ENCODE results near the gene MAP2K5.

MAP2K5 gene

GRCh38 chr15:67745073-67746006 is 202.8 kb downstream of the MAP2K5 start:
- no peak overlapping the region for H3K27ac ChIP-seq
- TF ChIP-seq ZFX (IDR thresholded peaks at IDR 0.05) (no peak), CTCF (conservative IDR thresholded peaks at IDR 0.05) (no peak)

- no peak overlapping the region for H3K27ac ChIP-seq
- TF ChIP-seq CTCF (conservative IDR thresholded peaks at IDR 0.05) (no peak), ZFX (IDR thresholded peaks at IDR 0.05) (no peak)
Measured at GRCh38 chr15:67746022-67746421, 203.5 kb downstream of the MAP2K5 start.

- TF ChIP-seq CTCF (conservative IDR thresholded peaks at IDR 0.05), result no peak
- TF ChIP-seq ZFX (IDR thresholded peaks at IDR 0.05), result no peak
- peak overlapping the region; percentile 31; the same call in 1 of the 2 replicates for H3K27ac ChIP-seq
Measured at GRCh38 chr15:67746450-67746849, 203.9 kb downstream of the MAP2K5 start.

- TF ChIP-seq ZFX (IDR thresholded peaks at IDR 0.05) (no peak), CTCF (conservative IDR thresholded peaks at IDR 0.05) (no peak)
- no peak overlapping the region for H3K27ac ChIP-seq
Measured at GRCh38 chr15:67747921-67748320, 205.4 kb downstream of the MAP2K5 start.

GRCh38 chr15:67750371-67750770 is 207.9 kb downstream of the MAP2K5 start:
- no peak overlapping the region for H3K27ac ChIP-seq
- TF ChIP-seq ZFX (IDR thresholded peaks at IDR 0.05) (no peak), CTCF (conservative IDR thresholded peaks at IDR 0.05) (no peak)

- no peak for TF ChIP-seq CTCF (conservative IDR thresholded peaks at IDR 0.05)
- no peak for TF ChIP-seq ZFX (IDR thresholded peaks at IDR 0.05)
- H3K27ac ChIP-seq, result no peak overlapping the region
Measured at GRCh38 chr15:67753891-67754290, 211.4 kb downstream of the MAP2K5 start.

- TF ChIP-seq CTCF (conservative IDR thresholded peaks at IDR 0.05) (no peak), ZFX (IDR thresholded peaks at IDR 0.05) (no peak)
- H3K27ac ChIP-seq, result no peak overlapping the region
Measured at GRCh38 chr15:67755264-67755663, 212.8 kb downstream of the MAP2K5 start.
